ENCODE measurements around the gene CCDC102A. TPM values are rescaled to one million over a fixed set of nuclear protein-coding genes. Genes with fewer than 3 reads are reported as not detected.

Gene CCDC102A
- total RNA-seq, 1 donor: 15.1 TPM

- TF ChIP-seq CTCF (IDR thresholded peaks at IDR 0.05; ENCODE audit: insufficient read depth, low read depth, low read length): no peak
- no peak overlapping the region for H3K4me3 ChIP-seq (ENCODE audit: low read depth, low read length)
- DNase-seq (ENCODE audit: low read depth): no peak
These were observed 5.5 kb upstream of the CCDC102A start for GRCh38 chr16:57541754-57542435.

- DNase-seq (ENCODE audit: low read depth): no peak
- H3K4me3 ChIP-seq (ENCODE audit: low read depth, low read length): no peak overlapping the region
- no peak for TF ChIP-seq CTCF (IDR thresholded peaks at IDR 0.05; ENCODE audit: insufficient read depth, low read depth, low read length)
These were observed 4.8 kb upstream of the CCDC102A start for GRCh38 chr16:57540906-57541753.

GRCh38 chr16:57540387-57540786, 4.0 kb upstream of the CCDC102A start:
- DNase-seq (ENCODE audit: low read depth): no peak
- H3K4me3 ChIP-seq (ENCODE audit: low read depth, low read length): no peak overlapping the region
- no peak for TF ChIP-seq CTCF (IDR thresholded peaks at IDR 0.05; ENCODE audit: insufficient read depth, low read depth, low read length)

- H3K4me3 ChIP-seq (ENCODE audit: low read depth, low read length): no peak overlapping the region
- DNase-seq (ENCODE audit: low read depth): no peak
- TF ChIP-seq CTCF (IDR thresholded peaks at IDR 0.05; ENCODE audit: insufficient read depth, low read depth, low read length): no peak
These were observed 2.9 kb upstream of the CCDC102A start for GRCh38 chr16:57539072-57539796.

GRCh38 chr16:57538235-57538721, 1.9 kb upstream of the CCDC102A start:
- DNase-seq (ENCODE audit: low read depth): no peak
- H3K4me3 ChIP-seq (ENCODE audit: low read depth, low read length): no peak overlapping the region
- TF ChIP-seq CTCF (IDR thresholded peaks at IDR 0.05; ENCODE audit: insufficient read depth, low read depth, low read length): no peak

GRCh38 chr16:57537581-57538234, 1.3 kb upstream of the CCDC102A start:
- H3K4me3 ChIP-seq (ENCODE audit: low read depth, low read length): no peak overlapping the region
- no peak for TF ChIP-seq CTCF (IDR thresholded peaks at IDR 0.05; ENCODE audit: insufficient read depth, low read depth, low read length)
- DNase-seq (ENCODE audit: low read depth): no peak
